ENCODE results near the gene RAI2.

Gene RAI2

GRCh38 chrX:17829566-17829965 is 31.5 kb downstream of the RAI2 start:
- DNase-seq (ENCODE audit: low read depth in 2 of 2): no peak

GRCh38 chrX:17828171-17828570 is 32.9 kb downstream of the RAI2 start:
- no peak for DNase-seq (ENCODE audit: low read depth in 2 of 2)

- DNase-seq (ENCODE audit: low read depth in 2 of 2): no peak
Measured at GRCh38 chrX:17826609-17827496, 34.2 kb downstream of the RAI2 start.

GRCh38 chrX:17824980-17825379 is 36.1 kb downstream of the RAI2 start:
- DNase-seq (ENCODE audit: low read depth in 2 of 2): no peak

GRCh38 chrX:17822351-17822750 is 38.7 kb downstream of the RAI2 start:
- no peak for DNase-seq (ENCODE audit: low read depth in 2 of 2)

GRCh38 chrX:17820100-17820499 is 41.0 kb downstream of the RAI2 start:
- no peak for DNase-seq (ENCODE audit: low read depth in 2 of 2)

- DNase-seq (ENCODE audit: low read depth in 2 of 2): no peak
Measured at GRCh38 chrX:17818726-17819125, 42.4 kb downstream of the RAI2 start.

- DNase-seq (ENCODE audit: low read depth in 2 of 2): no peak
Measured at GRCh38 chrX:17817251-17817650, 43.8 kb downstream of the RAI2 start.

- no peak for DNase-seq (ENCODE audit: low read depth in 2 of 2)
Measured at GRCh38 chrX:17814557-17814956, 46.5 kb downstream of the RAI2 start.

GRCh38 chrX:17814059-17814458 is 47.0 kb downstream of the RAI2 start:
- DNase-seq (ENCODE audit: low read depth in 2 of 2): no peak

GRCh38 chrX:17813277-17813676 is 47.8 kb downstream of the RAI2 start:
- no peak for DNase-seq (ENCODE audit: low read depth in 2 of 2)

- DNase-seq (ENCODE audit: low read depth in 2 of 2): no peak
Measured at GRCh38 chrX:17812763-17813162, 48.3 kb downstream of the RAI2 start.

GRCh38 chrX:17809984-17810383 is 51.1 kb downstream of the RAI2 start:
- DNase-seq (ENCODE audit: low read depth in 2 of 2): no peak

GRCh38 chrX:17809273-17809672 is 51.8 kb downstream of the RAI2 start:
- DNase-seq (ENCODE audit: low read depth in 2 of 2): no peak

- DNase-seq (ENCODE audit: low read depth in 2 of 2): no peak
Measured at GRCh38 chrX:17805120-17805519, 56.0 kb downstream of the RAI2 start.

- DNase-seq (ENCODE audit: low read depth in 2 of 2): no peak
Measured at GRCh38 chrX:17803449-17803848, 57.6 kb downstream of the RAI2 start.

- no peak for DNase-seq (ENCODE audit: low read depth in 2 of 2)
Measured at GRCh38 chrX:17802756-17803155, 58.3 kb downstream of the RAI2 start.

- no peak for DNase-seq (ENCODE audit: low read depth in 2 of 2)
Measured at GRCh38 chrX:17801431-17801830, 59.7 kb downstream of the RAI2 start.

GRCh38 chrX:17798921-17799320 is 62.2 kb downstream of the RAI2 start:
- no peak for DNase-seq (ENCODE audit: low read depth in 2 of 2)

- DNase-seq (ENCODE audit: low read depth in 2 of 2): no peak
Measured at GRCh38 chrX:17792826-17793225, 68.3 kb downstream of the RAI2 start.

- DNase-seq (ENCODE audit: low read depth in 2 of 2): no peak
Measured at GRCh38 chrX:17788956-17789562, 72.0 kb downstream of the RAI2 start.

- no peak for DNase-seq (ENCODE audit: low read depth in 2 of 2)
Measured at GRCh38 chrX:17788439-17788838, 72.7 kb downstream of the RAI2 start.

- DNase-seq (ENCODE audit: low read depth in 2 of 2): no peak
Measured at GRCh38 chrX:17787557-17787956, 73.5 kb downstream of the RAI2 start.
